GM19372 (cell line): ENCODE results near the gene C2orf49.
A peak's percentile ranks its signal among the peaks of the same experiment; 100 is the strongest.
"Not testable (repeated sequence)": the region's sequence is repeated elsewhere in the genome, so short reads cannot be mapped to it uniquely, and the experiment has no call there.

Experiments used
- ATAC-seq: cut with Tn5 transposase; IDR thresholded peaks from one replicate; pipeline ENCODE4 v1.9.1; 2021; ENCODE audit warnings: mild to moderate bottlenecking, low read depth, moderate library complexity; ENCODE audit not compliant: unreplicated experiment

The C2orf49 gene

DNA sequence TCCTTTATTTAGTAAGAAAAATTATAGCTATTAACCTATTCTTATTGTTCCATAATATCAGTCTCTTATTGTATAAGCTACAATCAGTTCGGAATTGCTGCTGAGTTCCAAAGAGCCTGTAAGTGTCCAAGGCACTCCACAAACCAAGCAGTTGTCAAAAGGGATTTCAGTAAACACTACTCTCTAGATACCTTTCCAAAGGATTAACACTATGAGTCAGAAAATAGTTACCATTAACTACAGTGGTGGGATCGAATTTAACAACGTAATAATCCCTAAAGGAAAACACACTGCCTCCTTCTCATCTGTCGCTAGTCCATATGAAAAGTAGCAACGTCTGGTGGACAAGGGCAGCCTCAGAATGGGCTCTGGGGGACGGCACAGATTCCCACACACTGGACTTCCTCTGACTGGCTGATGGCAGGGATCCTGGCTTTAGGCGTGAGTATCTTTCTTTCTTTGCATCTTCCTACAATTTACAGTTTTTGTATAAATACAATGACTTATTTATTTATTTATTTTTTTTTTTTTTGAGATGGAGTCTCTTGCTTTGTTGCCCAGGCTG is 16.6 kb upstream of the C2orf49 start:
- ATAC-seq: no peak

DNA sequence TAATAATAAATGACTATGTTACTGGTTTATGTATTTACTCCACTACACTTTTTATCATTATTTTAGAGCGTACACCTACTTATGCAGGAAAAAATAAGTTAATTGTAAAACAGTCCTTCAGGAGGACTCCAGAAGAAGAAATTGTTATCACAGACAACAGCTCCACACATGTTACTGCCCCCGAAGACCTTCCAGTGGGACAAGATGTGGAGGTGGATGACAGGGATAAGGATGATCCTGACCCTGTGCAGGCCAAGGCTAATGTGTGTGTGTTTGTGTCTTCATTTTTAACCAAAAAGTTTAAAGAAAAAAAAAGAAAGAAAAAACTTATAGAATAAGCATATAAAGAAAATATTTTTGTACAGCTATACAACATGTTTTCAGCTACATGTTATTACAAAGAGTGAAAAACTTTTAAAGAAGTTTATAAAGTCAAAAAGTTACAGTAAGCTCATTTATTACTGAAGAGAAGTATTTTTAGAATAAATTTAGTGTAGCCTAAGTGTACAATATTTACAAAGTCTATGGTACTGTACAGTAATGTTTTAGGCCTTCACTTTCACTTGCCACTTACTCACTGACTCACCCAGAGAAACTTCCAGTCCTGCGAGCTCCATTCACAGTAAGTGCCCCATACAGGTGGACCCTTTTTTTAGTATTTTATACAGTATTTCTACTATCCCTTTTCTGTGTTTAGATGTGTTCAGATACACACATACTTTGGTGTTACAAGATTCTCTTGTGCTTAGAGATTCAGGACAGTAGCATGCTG is 15.3 kb upstream of the C2orf49 start:
- ATAC-seq: no peak

DNA sequence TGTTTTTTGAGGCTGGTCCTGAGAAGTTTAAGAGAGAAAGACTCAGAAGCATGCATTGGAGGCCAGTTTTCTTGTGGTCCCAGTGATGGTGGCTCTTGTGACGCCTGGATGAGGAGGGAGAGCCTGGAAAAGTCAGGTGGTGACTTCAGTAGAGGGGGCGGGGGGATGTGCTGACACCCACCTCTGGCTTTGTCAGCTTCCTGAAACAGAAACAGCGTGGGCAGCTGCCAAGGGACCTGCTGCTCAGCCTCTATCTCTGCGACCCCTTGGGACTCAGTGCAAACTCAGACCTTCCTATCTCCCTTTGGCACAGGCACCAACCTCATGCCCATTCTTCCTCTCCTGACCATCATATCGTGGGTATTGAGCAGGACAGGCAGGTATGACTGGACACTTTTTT is 14.2 kb upstream of the C2orf49 start:
- ATAC-seq: no peak

GRCh38 chr2:105324101-105324500 is 13.2 kb upstream of the C2orf49 start:
- ATAC-seq: no peak

DNA sequence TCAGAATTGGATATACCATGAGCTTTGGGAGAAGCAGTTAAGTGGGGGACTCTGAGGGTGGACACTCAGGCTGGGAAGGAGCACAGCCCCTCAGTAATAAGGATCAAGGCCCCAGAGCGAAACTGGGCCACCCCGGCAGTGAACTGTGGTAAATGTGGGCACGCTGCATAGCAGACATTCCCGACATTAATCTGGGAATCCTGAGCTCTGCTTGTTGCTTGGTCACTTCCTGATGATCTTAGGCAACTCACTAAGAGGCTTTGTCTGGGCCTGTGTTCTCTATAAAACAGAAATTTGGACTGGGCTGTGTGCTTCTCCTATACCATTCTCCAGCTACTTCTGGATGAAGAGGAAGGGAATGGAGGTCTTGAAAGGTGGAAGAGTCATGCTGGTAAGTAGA is 12.6 kb upstream of the C2orf49 start:
- ATAC-seq: no peak

GRCh38 chr2:105325389-105325963 is 11.9 kb upstream of the C2orf49 start:
- no peak for ATAC-seq

DNA sequence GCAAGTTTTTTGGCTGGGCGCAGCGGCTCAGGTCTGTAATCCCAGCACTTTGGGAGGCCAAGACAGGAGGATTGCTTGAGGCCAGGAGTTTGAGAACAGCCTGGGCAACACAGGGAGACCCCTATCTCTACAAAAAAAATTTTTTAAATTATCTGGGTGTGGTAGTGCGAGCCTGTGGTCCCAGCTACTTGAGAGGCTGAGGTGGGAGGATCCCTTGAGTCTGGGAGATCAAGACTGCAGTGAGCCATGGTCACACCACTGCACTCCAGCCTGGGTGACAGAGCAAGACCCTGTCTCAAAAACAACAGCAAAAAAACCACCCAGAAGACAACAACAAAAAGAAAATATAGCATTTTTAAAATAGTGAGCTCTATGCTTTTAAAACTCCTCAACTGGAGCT is 10.1 kb upstream of the C2orf49 start:
- ATAC-seq: not testable (repeated sequence)

DNA sequence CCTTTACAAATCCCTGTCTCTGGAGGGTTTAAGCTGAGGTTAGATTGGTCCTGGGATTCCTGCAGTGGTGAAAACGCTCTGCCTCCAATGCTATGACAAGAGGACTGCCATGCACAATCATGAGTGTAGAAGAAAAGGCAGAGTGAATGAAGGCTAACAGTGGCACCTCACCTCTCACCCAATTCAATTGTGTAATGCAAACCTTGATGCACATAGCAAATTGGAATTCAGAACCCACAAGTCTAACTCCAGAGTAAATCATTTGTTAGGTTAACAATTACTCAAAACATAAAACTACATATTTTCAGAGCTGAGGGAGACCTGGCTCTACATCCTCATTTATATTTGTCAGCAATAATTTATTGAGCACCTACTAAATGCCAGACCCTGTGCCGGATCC is 9.7 kb upstream of the C2orf49 start:
- no peak for ATAC-seq

- ATAC-seq: peak; percentile 25
These were observed 8.8 kb upstream of the C2orf49 start for GRCh38 chr2:105328281-105329196.

- no peak for ATAC-seq
These were observed 8.2 kb upstream of the C2orf49 start for GRCh38 chr2:105329197-105329554.

DNA sequence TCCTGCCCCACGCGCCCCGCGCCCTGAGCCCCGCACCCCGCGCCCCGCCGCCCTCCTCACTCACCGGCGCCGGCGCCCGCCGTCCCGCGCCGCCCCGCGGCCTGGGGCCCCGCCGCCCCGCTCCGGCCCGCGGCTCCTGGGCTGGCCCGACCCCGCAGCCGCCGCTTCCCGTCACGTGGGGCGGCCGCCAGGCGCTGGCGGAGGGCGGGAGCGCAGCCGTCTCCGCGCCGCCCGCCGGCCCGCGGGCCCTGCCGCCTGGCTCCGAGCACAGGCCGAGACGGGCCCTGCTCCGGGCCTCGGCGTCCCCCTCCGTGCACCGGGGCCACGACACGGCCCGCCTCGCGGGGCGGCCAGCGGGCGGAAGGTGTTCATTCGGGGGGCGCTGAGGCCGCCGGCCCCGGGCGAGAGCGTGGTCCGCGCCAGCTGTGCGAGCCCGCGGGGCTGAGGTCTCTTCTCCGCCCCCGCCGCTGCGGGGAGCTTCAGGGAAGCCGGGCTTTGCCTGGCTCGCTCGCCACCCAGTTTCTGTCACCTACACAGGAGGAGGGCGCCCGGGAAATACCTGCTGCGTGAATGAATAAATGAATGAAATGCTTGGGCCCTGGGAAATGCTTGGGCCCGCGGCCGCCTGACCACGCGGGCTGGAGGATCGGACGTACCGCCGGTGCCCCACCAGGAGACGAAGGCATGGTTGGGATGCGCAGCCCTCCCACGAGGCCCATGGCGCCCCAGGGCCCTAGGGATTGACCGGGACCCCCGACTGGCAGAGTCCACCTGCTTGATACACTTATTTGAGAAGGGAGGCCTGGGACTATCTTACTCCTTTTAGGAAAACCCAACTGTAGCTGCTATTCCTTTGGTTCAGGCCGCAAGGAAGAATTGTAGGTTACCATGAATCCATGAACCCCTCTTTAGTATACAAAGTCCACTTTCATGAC is 7.5 kb upstream of the C2orf49 start, which contains the start of gene TGFBRAP1:
TSS of gene TGFBRAP1 (minus strand) at position 175 of the 935 bp plus-strand sequence. CDS start 21,434 bp downstream, outside the sequence.
- peak; percentile 73 for ATAC-seq

DNA sequence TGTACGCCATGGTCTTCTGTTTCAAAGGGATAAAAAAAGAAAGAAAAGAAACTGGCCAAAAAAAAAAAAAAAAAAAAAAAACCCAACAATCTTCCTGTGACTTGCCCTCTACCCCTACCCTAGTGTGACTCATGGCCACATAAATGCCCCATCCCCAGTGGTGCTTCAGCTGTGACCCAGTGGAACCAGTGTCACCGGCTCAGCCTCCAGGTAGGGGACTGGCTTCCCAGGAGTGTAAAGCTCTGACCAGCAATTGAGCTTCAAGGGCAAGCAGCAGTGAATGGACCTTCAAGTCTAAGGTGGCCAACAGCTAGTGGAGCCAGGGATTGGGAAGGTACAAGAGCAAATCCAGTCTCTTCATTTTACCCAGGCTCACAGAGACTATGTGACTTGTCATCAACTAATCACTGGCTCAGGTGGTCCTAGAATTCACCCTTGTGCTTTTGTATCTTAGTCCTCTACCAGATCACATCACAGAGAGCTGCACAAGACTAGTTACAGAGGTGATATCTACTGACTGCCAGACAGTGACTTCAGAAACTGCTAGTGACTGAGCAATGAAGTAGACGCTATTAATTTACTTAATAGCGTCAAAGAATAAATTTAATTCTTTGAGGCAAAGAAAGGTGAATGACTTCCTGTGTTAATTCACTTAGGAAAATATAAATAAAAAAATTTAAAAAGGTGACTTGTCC is 6.5 kb upstream of the C2orf49 start:
- no peak for ATAC-seq

DNA sequence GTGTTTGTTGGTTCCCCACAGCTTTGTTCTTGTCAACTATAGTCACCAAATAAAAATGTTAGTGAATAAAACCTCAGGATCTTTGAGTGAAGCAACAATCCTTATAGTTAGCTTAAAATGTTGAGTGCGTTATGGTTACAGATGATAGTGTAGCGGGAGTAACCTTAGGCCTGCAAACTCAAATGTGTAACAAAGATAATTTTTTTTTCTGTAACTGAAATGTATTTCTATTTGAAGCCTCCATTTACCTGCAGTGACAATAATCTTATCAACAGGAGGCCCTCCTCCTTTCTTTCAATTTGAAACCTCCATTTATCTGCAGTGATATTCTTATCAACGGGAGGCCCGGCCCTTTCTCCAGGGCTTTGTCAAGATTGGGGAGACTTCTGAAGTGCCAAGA is 3.1 kb upstream of the C2orf49 start:
- ATAC-seq: no peak

GRCh38 chr2:105335469-105335868 is 1.9 kb upstream of the C2orf49 start:
- no peak for ATAC-seq

DNA sequence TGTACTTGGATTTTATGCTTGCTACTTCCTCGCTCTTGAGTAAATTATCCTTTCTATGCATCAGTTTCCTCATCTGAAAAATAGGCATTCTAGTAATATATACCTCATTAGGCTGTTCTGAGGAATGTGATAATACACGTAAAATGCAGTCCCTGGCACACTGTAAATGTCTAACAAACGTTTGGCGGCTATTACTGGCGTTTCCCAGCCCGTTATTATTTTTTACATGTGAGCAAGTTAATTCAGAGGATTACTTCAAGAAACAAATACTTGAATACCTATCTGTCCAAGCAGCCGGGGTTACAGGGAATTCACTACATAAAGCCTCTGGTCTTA is 586 bp upstream of the C2orf49 start:
- no peak for ATAC-seq

GRCh38 chr2:105338020-105338385 is 663 bp downstream of the C2orf49 start:
- no peak for ATAC-seq

DNA sequence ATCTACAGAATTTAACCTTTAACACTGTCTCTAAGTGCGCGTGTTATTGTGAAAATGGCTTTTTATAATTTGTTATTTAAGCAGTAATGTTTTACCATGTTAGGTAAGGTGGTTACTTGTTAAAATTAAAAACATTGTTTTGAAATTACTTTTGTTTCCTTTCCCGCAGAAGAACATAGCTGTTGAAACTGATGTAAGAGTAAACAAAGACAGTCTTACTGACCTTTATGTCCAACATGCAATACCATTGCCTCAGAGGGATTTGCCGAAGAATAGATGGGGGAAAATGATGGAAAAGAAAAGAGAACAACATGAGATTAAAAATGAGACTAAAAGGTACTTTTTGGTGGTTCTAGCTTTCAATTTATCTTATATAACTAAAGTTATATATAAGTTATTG is 2.1 kb downstream of the C2orf49 start:
- no peak for ATAC-seq

DNA sequence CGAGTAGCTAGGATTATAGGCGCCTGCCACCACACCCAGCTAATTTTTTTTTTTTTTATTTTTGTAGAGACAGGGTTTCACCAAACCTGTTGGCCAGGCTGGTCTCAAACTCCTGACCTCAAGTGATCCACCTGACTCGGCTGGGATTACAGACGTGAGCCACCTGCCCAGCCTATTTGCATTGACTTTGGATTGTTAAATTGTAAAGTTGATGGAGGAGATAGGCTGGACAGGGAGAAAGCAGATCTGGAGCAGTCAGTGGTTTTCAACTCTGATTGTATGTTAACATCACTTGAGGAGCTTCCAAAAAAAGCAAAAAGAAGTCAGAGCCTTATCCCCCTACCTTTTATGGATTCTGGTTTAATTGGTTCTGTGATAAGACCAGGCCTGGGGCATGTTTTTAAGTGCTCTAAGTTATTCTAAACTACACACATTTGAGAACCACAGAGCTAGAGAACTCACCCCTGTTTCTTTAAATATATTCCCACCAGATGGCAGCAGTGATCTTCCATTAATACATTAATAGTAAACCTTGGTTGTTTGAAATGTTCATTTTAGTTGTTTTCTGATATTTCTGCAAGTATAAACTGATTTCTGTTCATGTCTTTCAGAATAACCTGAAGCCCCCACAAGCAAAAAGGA is 7.5 kb downstream of the C2orf49 start:
- ATAC-seq: no peak

- ATAC-seq: no peak
These were observed 19.8 kb downstream of the C2orf49 start for GRCh38 chr2:105357122-105357521.
